ENCODE data around the gene EGFR.

Gene EGFR

GRCh38 chr7:55019691-55020465 lies 1.1 kb downstream of the EGFR start:
- no peak for TF ChIP-seq CTCF (conservative IDR thresholded peaks at IDR 0.05; ENCODE audit: control insufficient read depth, insufficient read depth, low read depth, low read length)
- DNase-seq (ENCODE audit: low read depth), result no peak
- peak overlapping the region; percentile 70 for H3K4me3 ChIP-seq (ENCODE audit: control insufficient read depth, low read depth, low read length)

GRCh38 chr7:55020466-55020871 lies 1.7 kb downstream of the EGFR start:
- TF ChIP-seq CTCF (conservative IDR thresholded peaks at IDR 0.05; ENCODE audit: control insufficient read depth, insufficient read depth, low read depth, low read length), result no peak
- peak overlapping the region; percentile 70 for H3K4me3 ChIP-seq (ENCODE audit: control insufficient read depth, low read depth, low read length)
- peak; percentile 86 for DNase-seq (ENCODE audit: low read depth)

DNA sequence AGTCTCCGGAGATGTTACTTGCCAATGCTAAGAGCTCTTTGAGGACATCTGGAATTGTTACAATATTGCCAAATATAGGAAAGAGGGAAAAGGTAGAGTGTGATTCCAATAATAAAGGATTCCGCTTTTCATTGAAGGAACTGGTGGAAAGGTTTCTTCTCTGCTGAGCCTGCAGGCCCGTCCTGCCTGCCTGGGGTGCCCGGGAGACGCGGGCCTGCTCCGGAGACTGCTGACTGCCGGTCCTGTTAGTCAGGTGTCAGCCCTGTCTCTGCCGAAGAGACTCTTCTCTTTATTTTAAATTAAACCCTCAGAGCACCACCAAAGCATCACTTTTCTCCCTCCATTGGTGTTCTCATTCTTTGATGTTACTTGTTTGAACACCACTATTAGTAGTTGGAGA lies 2.2 kb downstream of the EGFR start:
- H3K4me3 ChIP-seq (ENCODE audit: control insufficient read depth, low read depth, low read length), result peak overlapping the region; percentile 70
- TF ChIP-seq CTCF (conservative IDR thresholded peaks at IDR 0.05; ENCODE audit: control insufficient read depth, insufficient read depth, low read depth, low read length), result no peak
- DNase-seq (ENCODE audit: low read depth), result no peak

- peak overlapping the region; percentile 70 for H3K4me3 ChIP-seq (ENCODE audit: control insufficient read depth, low read depth, low read length)
Measured at GRCh38 chr7:55022002-55022985, 3.5 kb downstream of the EGFR start.

DNA sequence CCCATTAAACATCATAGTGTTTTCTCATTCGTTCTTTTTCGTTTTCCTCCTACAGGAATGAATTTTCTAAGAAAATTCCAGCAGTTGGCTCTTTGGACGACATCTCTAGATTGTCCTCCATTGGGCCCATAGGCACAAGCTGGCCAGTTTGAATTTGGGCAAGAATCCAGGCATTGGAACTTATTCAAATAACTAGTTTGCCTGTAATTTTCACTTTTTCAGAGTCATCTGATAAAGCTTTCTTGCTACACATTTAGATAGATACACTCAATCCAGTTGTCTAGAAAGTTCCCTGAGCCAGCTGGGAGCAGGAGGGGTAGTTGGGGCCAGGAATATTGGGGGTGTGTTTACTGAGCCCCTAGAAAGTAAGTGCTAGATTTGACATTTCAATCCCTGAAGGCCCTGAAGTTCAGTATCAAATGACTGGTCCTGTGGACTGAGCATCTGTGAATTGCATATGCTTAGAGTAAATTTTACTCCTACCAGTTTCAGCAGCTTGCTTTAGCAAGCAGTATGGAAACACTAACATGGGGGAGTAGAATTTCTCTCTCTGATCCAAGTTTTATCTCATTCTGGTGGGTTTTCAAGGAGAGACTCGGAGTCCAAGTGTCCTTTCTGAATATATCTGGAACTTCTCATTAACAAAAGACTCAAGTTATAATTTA lies 5.2 kb downstream of the EGFR start:
- no peak for TF ChIP-seq CTCF (conservative IDR thresholded peaks at IDR 0.05; ENCODE audit: control insufficient read depth, insufficient read depth, low read depth, low read length)
- DNase-seq (ENCODE audit: low read depth), result no peak
- H3K4me3 ChIP-seq (ENCODE audit: control insufficient read depth, low read depth, low read length), result no peak overlapping the region

More at GRCh38 chr7:55022002-55022985, 3.5 kb downstream of the EGFR start:
- DNase-seq (ENCODE audit: low read depth), result peak; percentile 69
- no peak for TF ChIP-seq CTCF (conservative IDR thresholded peaks at IDR 0.05; ENCODE audit: control insufficient read depth, insufficient read depth, low read depth, low read length)

DNA sequence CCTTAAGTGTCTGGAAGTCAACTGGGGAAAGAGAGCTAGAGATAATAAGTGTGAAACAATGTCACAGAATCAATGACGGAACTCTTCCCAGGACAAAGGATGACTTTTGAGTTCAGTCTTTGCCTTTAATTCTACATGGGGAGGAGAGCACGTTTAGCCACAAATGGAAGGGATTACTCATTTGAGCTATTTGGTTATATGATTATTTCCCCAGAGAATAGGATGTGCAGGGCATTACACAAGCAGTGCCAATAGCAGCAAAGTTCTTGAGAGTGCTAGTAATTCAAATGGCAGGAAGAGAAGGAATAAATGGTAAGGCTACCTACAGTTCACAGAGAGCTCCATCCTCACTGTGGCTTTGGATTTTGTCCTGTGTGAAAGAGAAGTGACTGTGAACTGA lies 6.0 kb downstream of the EGFR start:
- no peak for TF ChIP-seq CTCF (conservative IDR thresholded peaks at IDR 0.05; ENCODE audit: control insufficient read depth, insufficient read depth, low read depth, low read length)
- H3K4me3 ChIP-seq (ENCODE audit: control insufficient read depth, low read depth, low read length), result no peak overlapping the region
- DNase-seq (ENCODE audit: low read depth), result peak; percentile 90

Data from fibroblast of mammary gland (primary cell).